K562 (cell line): Measurements from ENCODE around the gene MUC5B. TPM values are rescaled to one million over a fixed set of nuclear protein-coding genes. Genes with fewer than 3 reads are reported as not detected.

Experiments
- CBFA2T3 ChIP-seq: fragments of 450-650 bp; IDR thresholded peaks from 2 replicates; pipeline ENCODE4 v1.6.1; 2017
- HDGF ChIP-seq: fragments of 450-650 bp; IDR thresholded peaks from 2 replicates; pipeline ENCODE4 v1.6.1; 2016
- HNRNPH1 ChIP-seq: fragments of 200-400 bp; formaldehyde crosslinking; optimal IDR thresholded peaks from 2 replicates; pipeline ENCODE3; 2017; ENCODE audit warnings: low read depth, mild to moderate bottlenecking, low read length, moderate library complexity
- HNRNPLL ChIP-seq: fragments of 200-400 bp; formaldehyde crosslinking; IDR thresholded peaks from 2 replicates; pipeline ENCODE4 v1.6.1; 2017; ENCODE audit warnings: low read length, low read depth, mild to moderate bottlenecking; ENCODE audit not compliant: poor library complexity, severe bottlenecking
- NFATC3 ChIP-seq: fragments of 450-650 bp; IDR thresholded peaks from 2 replicates; pipeline ENCODE4 v1.6.1; 2017; ENCODE audit warnings: mild to moderate bottlenecking
- PML ChIP-seq: IDR thresholded peaks from 2 replicates; pipeline ENCODE4 v1.6.1; 2012; ENCODE audit warnings: low read length, inconsistent platforms
- PRMT5 ChIP-seq: sonication (generic); formaldehyde crosslinking; IDR thresholded peaks from 2 replicates; pipeline ENCODE4 v1.5.0; 2020; ENCODE audit warnings: missing genetic modification reagents
- XRCC3 ChIP-seq: fragments of 450-650 bp; IDR thresholded peaks from 2 replicates; pipeline ENCODE4 v1.6.1; 2017; ENCODE audit warnings: mild to moderate bottlenecking, moderate library complexity
- XRCC4 ChIP-seq: IDR thresholded peaks from one replicate; pipeline ENCODE4 v1.6.1; 2011; ENCODE audit not compliant: insufficient read depth, insufficient read length; ENCODE audit errors: extremely low read depth
- ZFX ChIP-seq: sonication (generic); formaldehyde crosslinking; IDR thresholded peaks from 2 replicates; pipeline ENCODE4 v1.8.0; 2022; ENCODE audit warnings: mild to moderate bottlenecking, missing genetic modification reagents, moderate library complexity
- ZNF23 ChIP-seq: fragments of 250-450 bp; sonication (Bioruptor Pico); IDR thresholded peaks from 2 replicates; pipeline ENCODE4 v1.4.0; 2020; ENCODE audit warnings: mild to moderate bottlenecking
- ZNF764 ChIP-seq: fragments of 250-450 bp; sonication (Bioruptor Pico); IDR thresholded peaks from 2 replicates; pipeline ENCODE4 v1.4.0; 2020; ENCODE audit warnings: low read depth, mild to moderate bottlenecking, moderate library complexity
- polyA plus RNA-seq, 8 experiments: library from polyadenylated mRNA; depleted of rRNA in 4 of 8; stranded (reverse) in 5 of 8; unstranded in 3 of 8; fragments of >200 nt; fragmentation: Nextera tagmentation in 2 of 8; fragmentation: Illumina TruSeq in 1 of 8; extraction: Ambion mirVana in 2 of 8; extraction: Trizol in 1 of 8; gene quantifications; 2 replicates each; pipeline versions ENCODE4 v1.2.1 to v1.2.3, GENCODE V29; 2011 to 2014; ENCODE audit warnings: inconsistent platforms in 1 of 8, missing spikeins in 1 of 8
- total RNA-seq, 7 experiments: library from RNA; depleted of rRNA in 6 of 7; stranded (reverse); fragments of >200 nt in 6 of 7; fragmentation: Illumina TruSeq in 2 of 7; extraction: Trizol in 2 of 7; gene quantifications; 2 replicates each; pipeline versions ENCODE4 v1.2.1 to v1.2.3, GENCODE V29; 2011 to 2021; ENCODE audit warnings: low replicate concordance in 1 of 7
- TF ChIP-seq, protein P1 (sequence below): fragments of 250-450 bp; sonication (Bioruptor Pico); IDR thresholded peaks from 2 replicates; pipeline ENCODE4 v1.4.0; 2020
- TF ChIP-seq, protein P2 (sequence below): fragments of 450-650 bp; IDR thresholded peaks from 2 replicates; pipeline ENCODE4 v1.6.1; 2018; ENCODE audit not compliant: partially characterized antibody
- TF ChIP-seq, protein P3 (sequence below): sonication (generic); formaldehyde crosslinking; IDR thresholded peaks from 2 replicates; pipeline ENCODE4 v1.8.0; 2022; ENCODE audit warnings: mild to moderate bottlenecking, low read depth, missing genetic modification reagents

Gene MUC5B
- total and polyA plus RNA-seq, 9 of the 15 experiments (the other 6 are each of a cell fraction or from before 2014, with no cell fraction given): 0.04 to 0.95 TPM; not detected in 7

DNA sequence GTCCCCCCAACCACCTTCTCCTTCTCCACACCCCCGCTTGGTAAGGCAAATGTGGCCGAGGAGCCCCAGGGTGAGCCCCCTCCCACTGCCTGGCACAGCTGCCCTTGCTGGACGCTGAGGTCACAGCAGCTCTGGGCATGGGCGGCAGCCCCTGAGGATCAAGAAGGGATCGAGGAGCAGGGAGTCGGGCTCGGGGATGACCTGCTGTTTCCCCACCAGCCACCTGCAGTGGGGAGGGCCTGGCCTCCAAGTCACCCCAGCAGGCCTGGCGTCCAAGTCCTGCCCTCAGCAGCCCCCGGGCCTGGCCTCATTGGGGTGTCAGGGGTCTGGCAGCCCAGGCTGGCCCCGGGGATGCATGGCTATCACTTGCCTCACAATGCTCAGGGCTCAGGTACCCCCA, 41.4 kb upstream of the MUC5B start (continued):
- TF ChIP-seq, protein P1, sequence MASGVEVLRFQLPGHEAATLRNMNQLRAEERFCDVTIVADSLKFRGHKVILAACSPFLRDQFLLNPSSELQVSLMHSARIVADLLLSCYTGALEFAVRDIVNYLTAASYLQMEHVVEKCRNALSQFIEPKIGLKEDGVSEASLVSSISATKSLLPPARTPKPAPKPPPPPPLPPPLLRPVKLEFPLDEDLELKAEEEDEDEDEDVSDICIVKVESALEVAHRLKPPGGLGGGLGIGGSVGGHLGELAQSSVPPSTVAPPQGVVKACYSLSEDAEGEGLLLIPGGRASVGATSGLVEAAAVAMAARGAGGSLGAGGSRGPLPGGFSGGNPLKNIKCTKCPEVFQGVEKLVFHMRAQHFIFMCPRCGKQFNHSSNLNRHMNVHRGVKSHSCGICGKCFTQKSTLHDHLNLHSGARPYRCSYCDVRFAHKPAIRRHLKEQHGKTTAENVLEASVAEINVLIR (CRISPR knock-in tag): no peak
- TF ChIP-seq CBFA2T3 (no peak), ZNF764 (no peak), HNRNPLL (no peak), XRCC3 (no peak), PML (no peak), ZNF23 (no peak), XRCC4 (no peak), HDGF (no peak), ZFX (no peak), NFATC3 (no peak), HNRNPH1 (no peak), PRMT5 (CRISPR knock-in tag) (no peak)
- TF ChIP-seq, protein P2, sequence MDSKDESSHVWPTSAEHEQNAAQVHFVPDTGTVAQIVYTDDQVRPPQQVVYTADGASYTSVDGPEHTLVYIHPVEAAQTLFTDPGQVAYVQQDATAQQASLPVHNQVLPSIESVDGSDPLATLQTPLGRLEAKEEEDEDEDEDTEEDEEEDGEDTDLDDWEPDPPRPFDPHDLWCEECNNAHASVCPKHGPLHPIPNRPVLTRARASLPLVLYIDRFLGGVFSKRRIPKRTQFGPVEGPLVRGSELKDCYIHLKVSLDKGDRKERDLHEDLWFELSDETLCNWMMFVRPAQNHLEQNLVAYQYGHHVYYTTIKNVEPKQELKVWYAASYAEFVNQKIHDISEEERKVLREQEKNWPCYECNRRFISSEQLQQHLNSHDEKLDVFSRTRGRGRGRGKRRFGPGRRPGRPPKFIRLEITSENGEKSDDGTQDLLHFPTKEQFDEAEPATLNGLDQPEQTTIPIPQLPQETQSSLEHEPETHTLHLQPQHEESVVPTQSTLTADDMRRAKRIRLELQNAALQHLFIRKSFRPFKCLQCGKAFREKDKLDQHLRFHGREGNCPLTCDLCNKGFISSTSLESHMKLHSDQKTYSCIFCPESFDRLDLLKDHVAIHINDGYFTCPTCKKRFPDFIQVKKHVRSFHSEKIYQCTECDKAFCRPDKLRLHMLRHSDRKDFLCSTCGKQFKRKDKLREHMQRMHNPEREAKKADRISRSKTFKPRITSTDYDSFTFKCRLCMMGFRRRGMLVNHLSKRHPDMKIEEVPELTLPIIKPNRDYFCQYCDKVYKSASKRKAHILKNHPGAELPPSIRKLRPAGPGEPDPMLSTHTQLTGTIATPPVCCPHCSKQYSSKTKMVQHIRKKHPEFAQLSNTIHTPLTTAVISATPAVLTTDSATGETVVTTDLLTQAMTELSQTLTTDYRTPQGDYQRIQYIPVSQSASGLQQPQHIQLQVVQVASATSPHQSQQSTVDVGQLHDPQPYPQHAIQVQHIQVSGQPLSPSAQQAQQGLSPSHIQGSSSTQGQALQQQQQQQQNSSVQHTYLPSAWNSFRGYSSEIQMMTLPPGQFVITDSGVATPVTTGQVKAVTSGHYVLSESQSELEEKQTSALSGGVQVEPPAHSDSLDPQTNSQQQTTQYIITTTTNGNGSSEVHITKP: no peak
- TF ChIP-seq, protein P3, sequence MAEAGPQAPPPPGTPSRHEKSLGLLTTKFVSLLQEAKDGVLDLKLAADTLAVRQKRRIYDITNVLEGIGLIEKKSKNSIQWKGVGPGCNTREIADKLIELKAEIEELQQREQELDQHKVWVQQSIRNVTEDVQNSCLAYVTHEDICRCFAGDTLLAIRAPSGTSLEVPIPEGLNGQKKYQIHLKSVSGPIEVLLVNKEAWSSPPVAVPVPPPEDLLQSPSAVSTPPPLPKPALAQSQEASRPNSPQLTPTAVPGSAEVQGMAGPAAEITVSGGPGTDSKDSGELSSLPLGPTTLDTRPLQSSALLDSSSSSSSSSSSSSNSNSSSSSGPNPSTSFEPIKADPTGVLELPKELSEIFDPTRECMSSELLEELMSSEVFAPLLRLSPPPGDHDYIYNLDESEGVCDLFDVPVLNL: no peak
